HG03342 (cell line): ENCODE results near the gene CDK6.

ENCODE experiments used
- ATAC-seq: cut with Tn5 transposase; IDR thresholded peaks from one replicate; pipeline ENCODE4 v1.9.1; 2021; ENCODE audit warnings: mild to moderate bottlenecking, moderate library complexity; ENCODE audit not compliant: unreplicated experiment

CDK6 gene

DNA sequence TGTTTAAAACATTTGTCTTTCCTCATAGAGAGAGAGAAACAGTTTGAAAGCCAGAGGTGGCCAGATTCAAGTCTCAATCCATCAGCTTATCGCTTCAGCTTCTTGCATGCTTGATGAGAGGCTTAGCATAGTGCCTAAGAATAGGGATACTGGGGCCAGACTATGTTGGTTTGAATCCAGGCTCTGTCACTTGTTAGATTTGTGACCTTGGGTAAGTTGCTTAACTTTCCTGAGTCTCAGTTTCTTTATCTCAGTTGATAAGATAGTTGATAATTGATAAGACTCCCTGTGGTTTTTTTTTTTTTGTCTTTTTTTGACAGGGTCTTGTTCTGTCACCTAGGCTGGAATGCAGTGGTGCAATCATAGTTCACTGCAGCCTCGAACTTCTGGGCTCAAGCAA is 12.1 kb upstream of the CDK6 start:
- no peak for ATAC-seq

DNA sequence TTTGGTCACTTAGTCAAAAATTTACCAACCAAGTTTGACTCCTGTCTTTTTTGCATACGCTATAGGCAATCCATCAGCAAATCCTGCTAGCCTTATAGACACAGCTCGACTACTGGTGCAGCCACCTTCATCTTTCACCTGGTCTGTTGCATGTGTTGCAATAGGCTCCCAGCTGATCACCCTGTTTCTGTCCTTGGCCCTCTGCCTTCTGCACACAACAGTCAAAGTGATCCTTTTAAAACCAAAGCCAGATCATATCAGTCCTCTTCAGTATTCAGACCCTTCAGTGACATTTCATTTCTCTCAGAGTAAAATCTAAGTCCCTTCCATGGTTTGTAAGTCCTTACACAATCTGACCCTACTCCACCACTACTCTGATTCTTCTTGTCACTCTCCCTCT is 10.9 kb upstream of the CDK6 start:
- no peak for ATAC-seq

- ATAC-seq, result no peak
These were observed 9.4 kb upstream of the CDK6 start for GRCh38 chr7:92845736-92846135.

DNA sequence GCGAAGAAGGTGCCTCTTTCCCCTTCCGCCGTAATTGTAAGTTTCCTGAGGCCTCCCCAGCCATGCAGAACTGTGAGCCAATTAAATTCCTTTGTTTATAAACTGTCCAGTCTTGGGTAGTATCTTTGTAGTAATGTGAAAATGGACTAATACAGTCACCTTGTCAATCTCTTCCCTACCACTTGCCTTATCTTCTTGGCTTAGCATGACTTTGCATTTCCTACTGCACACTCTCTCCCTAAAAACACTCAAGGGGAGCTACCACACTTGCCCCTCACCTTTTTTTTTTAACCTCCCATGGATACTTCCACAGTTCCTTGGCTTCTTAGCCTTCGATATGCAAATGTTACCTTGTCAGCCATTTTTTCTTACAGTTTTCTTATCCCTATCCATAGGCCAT is 7.4 kb upstream of the CDK6 start:
- ATAC-seq, result no peak

- ATAC-seq, result no peak
These were observed 6.8 kb upstream of the CDK6 start for GRCh38 chr7:92843034-92843760.

DNA sequence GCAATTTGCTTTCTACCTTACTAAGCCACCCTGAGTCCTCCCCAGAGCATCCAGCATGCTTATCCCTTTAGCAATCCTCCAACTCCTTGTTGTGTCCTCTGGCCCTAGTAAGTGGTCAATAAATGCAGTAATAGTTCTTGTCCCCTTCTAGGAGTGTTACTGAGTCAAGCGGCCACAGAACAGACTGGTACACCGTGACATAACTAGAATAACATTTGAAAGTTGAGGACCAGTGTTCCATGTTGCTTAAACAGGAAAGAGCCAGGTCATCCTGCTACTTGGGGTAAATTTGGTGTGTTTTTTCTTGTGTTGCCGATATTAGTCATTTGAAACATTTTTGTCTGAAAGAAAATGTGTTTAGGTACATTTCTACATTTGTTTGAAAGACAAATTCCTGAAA is 4.8 kb upstream of the CDK6 start:
- ATAC-seq, result no peak

DNA sequence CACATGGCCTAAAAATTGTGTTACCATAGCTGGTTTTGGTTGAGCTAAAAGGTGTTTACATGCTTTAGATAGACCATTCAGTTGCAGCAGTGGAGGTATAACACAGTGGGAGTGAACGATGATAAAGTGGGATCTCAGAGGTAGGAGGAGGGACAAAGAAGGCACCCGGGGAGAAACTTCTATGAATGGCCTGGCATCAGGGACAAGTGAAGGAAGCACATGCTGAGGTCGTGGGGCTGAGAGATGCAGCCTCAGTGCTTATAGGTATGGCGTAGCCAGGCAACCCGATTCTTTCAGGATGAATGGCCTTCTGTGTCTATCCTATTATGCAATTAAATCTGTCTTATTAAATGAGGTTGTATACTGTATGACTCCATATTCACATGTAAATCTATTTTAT is 3.9 kb upstream of the CDK6 start:
- no peak for ATAC-seq

GRCh38 chr7:92839901-92840300 is 3.5 kb upstream of the CDK6 start:
- ATAC-seq, result no peak

GRCh38 chr7:92838934-92839333 is 2.6 kb upstream of the CDK6 start:
- ATAC-seq, result no peak

DNA sequence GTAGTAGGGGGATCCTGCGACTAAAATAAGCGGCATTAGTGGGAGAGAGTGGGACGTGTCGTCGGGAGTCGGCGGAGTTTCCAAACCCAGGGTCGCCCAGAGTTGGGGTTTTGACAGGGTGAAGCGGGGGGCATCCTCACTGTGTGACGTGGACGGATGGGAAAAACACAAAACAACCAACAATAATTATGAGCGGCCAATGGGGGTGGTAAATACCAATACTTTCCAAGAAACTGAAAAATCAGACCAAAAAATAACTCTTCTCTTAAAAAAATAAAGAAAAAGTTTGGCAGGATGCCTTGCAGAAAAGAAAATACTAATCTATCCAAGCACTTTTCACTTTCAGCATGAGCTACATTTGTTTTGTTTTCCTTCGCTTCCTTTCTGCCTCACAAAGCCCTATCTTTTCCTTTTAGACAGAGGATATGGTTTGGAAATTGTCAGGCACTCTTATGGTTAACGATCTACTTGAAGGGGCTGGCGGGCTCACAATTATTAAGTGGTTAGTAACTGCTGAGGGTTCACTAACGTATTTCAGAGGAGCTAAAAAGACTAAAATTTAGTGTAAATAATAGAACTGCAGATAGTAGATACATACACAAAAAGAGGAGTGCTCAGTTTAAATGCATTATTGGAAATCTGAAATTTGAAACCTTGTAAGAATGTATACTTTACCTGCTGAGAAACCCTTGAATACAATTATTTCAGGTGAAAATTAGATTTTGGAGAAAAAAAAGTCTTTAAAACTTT is 802 bp upstream of the CDK6 start:
- no peak for ATAC-seq

- no peak for ATAC-seq
These were observed 403 bp downstream of the CDK6 start for GRCh38 chr7:92835851-92836488.

- ATAC-seq, result no peak
These were observed 1.0 kb downstream of the CDK6 start for GRCh38 chr7:92835261-92835850.

GRCh38 chr7:92834507-92835260 is 1.7 kb downstream of the CDK6 start:
- no peak for ATAC-seq

DNA sequence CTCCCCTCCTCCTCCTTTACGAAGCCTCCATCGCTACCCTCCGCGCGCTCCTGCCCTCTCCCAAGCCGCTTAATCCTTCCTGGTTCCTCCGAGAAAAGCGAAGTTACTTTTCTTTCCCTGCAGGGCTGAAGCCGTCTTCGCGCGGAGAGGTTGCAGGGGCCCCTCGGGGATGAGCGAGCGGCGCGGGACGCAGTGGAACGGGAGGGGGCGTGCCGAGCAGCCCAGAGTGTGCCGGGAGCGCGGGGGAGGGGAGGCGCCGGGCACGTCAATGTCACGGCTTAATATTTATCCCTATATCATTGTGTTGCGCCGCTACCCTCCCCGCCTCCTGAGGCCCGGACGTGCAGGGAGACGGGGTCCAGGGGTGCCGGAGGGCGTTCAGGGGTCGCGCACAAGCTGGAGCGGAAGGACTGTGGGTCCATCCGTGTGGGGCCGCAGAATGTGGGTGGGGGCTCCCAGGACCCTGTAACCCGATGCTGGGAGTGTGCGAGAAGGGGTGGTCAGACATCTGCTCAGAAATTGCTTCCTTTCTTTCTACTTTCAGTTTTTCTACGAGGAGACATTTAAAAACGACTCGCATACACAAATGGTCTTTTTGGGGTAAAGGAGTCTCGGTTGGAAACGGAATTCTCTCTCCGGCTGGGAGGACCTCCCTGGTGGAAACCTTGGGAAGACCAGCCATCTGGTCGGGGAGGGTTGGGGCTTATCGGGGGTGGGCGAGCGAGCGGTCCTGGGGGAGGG is 2.4 kb downstream of the CDK6 start:
- peak; percentile 44 for ATAC-seq

GRCh38 chr7:92833024-92833765 is 3.2 kb downstream of the CDK6 start:
- ATAC-seq, result peak; percentile 58

DNA sequence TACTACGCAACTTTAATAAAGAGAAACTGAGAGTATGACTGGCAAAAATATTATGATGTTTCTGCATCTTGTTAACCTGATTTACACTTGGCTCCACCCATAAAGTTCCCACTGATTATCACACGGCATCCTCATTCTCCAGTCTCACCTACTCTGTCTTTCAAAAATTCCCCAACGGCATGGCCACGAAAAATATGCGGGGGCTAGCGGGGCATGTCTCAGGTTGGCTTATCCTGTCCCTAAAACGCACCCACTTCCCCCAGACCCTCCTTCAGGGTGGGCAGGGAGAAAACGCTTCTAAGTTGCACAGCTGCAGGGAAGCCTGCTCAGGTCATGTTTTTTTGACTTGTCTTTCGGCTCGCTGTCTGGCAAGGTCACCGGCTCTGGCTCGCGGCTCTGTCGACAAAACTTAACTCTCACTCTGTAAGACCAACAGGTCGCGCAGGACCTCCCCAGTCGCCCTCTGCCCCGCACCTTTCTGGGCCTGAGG is 3.8 kb downstream of the CDK6 start:
- peak; percentile 0 for ATAC-seq

- no peak for ATAC-seq
These were observed 4.4 kb downstream of the CDK6 start for GRCh38 chr7:92831716-92832533.

- ATAC-seq, result no peak
These were observed 5.8 kb downstream of the CDK6 start for GRCh38 chr7:92830532-92831110.
